H1 (cell line): ENCODE data around the gene SF3A2. TPM values are rescaled to one million over a fixed set of nuclear protein-coding genes. Genes with fewer than 3 reads are reported as not detected.

Experiments
- CTCF ChIA-PET: fragments of 300-600 bp; sonication (Branson Sonifier 250); formaldehyde crosslinking; loops from one replicate; lab custom pipeline; 2021; ENCODE audit not compliant: partially characterized antibody; lab: Charles Lee
- POLR2A ChIA-PET: fragments of 300-600 bp; sonication (Branson Sonifier 250); formaldehyde crosslinking; loops from one replicate; lab custom pipeline; 2021; ENCODE audit warnings: inconsistent platforms; ENCODE audit not compliant: partially characterized antibody; lab: Charles Lee
- DNase-seq, 2 experiments: peaks; one replicate each; pipeline versions ENCODE4 v3.0.0 to v3.0.0-alpha.2; 2010 to 2022; ENCODE audit warnings: low spot score in 2 of 2, low read depth in 1 of 2, mixed read lengths in 1 of 2
- FAIRE-seq: peaks from 2 replicates; lab custom pipeline; 2011; peaks lifted over from hg19 to GRCh38; lab: Jason Lieb, UNC
- H2AFZ ChIP-seq: 2 replicates; pipeline ENCODE4 v1.8.1; 2012; ENCODE audit warnings: low read length, inconsistent platforms
- H2AK5ac ChIP-seq: 2 replicates; pipeline ENCODE4 v1.6.1; 2013; ENCODE audit warnings: low read depth, low read length
- H2BK120ac ChIP-seq: replicated peaks from 2 replicates; pipeline ENCODE3; 2013; ENCODE audit warnings: low read depth, low read length, inconsistent platforms
- H2BK12ac ChIP-seq: 2 replicates; pipeline ENCODE4 v1.6.1; 2013; ENCODE audit warnings: low read depth, low read length
- H2BK15ac ChIP-seq: 2 replicates; pipeline ENCODE4 v1.6.1; 2013; ENCODE audit warnings: low read length
- H2BK20ac ChIP-seq: 2 replicates; pipeline ENCODE4 v1.6.1; 2013; ENCODE audit warnings: low read length
- H2BK5ac ChIP-seq: 2 replicates; pipeline ENCODE4 v1.6.1; 2013; ENCODE audit warnings: low read depth, low read length
- H3K14ac ChIP-seq: 2 replicates; pipeline ENCODE4 v1.6.1; 2013; ENCODE audit warnings: inconsistent platforms; ENCODE audit not compliant: insufficient read length
- H3K18ac ChIP-seq: 2 replicates; pipeline ENCODE4 v1.6.1; 2013; ENCODE audit warnings: low read length; ENCODE audit errors: extremely low read depth
- H3K23ac ChIP-seq: 2 replicates; pipeline ENCODE4 v1.6.1; 2013; ENCODE audit warnings: inconsistent platforms; ENCODE audit not compliant: insufficient read length
- H3K23me2 ChIP-seq: 2 replicates; pipeline ENCODE4 v1.6.1; 2013; ENCODE audit warnings: low read depth, low read length
- H3K27ac ChIP-seq: 2 replicates; pipeline ENCODE4 v1.6.1; 2011; ENCODE audit warnings: low read depth, low read length, inconsistent platforms
- H3K27me3 ChIP-seq, 4 experiments: replicated peaks in 1 of 4; 1 replicate in 1 of 4; 2 replicates in 3 of 4; pipeline versions ENCODE4 v1.6.1 to v1.8.1; 2011 to 2013; ENCODE audit warnings: low read length in 3 of 4, mild to moderate bottlenecking in 3 of 4, inconsistent platforms in 2 of 4, mixed read lengths in 2 of 4, moderate library complexity in 1 of 4; ENCODE audit not compliant: control insufficient read depth in 3 of 4, insufficient read depth in 3 of 4; ENCODE audit errors: extremely low read depth in 1 of 4
- H3K36me3 ChIP-seq, 4 experiments: 2 replicates each; pipeline versions ENCODE4 v1.6.1 to v1.8.1; 2011 to 2013; ENCODE audit warnings: mild to moderate bottlenecking in 4 of 4, low read length in 3 of 4, moderate library complexity in 2 of 4, control low read depth in 1 of 4, inconsistent platforms in 1 of 4; ENCODE audit not compliant: insufficient read depth in 4 of 4, control insufficient read depth in 2 of 4
- H3K4ac ChIP-seq: replicated peaks from 2 replicates; pipeline ENCODE3; 2013; ENCODE audit warnings: low read length, low read depth, mixed read lengths, inconsistent platforms; ENCODE audit not compliant: insufficient read length
- H3K4me1 ChIP-seq, 4 experiments: replicated peaks in 1 of 4; 1 replicate in 1 of 4; 2 replicates in 3 of 4; pipeline versions ENCODE4 v1.6.1 to v1.8.1; 2011 to 2013; ENCODE audit warnings: low read length in 3 of 4, inconsistent platforms in 2 of 4, mixed read lengths in 1 of 4; ENCODE audit not compliant: insufficient read depth in 4 of 4, control insufficient read depth in 3 of 4
- H3K4me2 ChIP-seq, 2 experiments: 2 replicates each; pipeline versions ENCODE4 v1.6.1 to v1.8.1; 2011 to 2013; ENCODE audit warnings: low read depth in 2 of 2, low read length in 2 of 2, control low read depth in 1 of 2, inconsistent platforms in 1 of 2, mild to moderate bottlenecking in 1 of 2; ENCODE audit not compliant: insufficient read depth in 1 of 2
- H3K4me3 ChIP-seq, 4 experiments: fragments of 200-600, 300-600 bp in 1 of 4; sonication (generic), shearing (Covaris generic), sonication (Bioruptor Twin) in 1 of 4; 2 replicates each; pipeline versions ENCODE4 v1.5.1 to v1.8.1; 2011 to 2016; ENCODE audit warnings: low read length in 4 of 4, low read depth in 3 of 4, control low read depth in 2 of 4, inconsistent platforms in 2 of 4, mild to moderate bottlenecking in 2 of 4, mixed read lengths in 1 of 4, moderate library complexity in 1 of 4; ENCODE audit not compliant: insufficient read depth in 2 of 4; ENCODE audit errors: extremely low read depth in 1 of 4
- H3K56ac ChIP-seq: replicated peaks from 2 replicates; pipeline ENCODE3; 2013; ENCODE audit warnings: low read depth, mild to moderate bottlenecking, mixed read lengths, low read length, inconsistent platforms; ENCODE audit not compliant: insufficient read length
- H3K79me1 ChIP-seq: 2 replicates; pipeline ENCODE4 v1.6.1; 2013; ENCODE audit warnings: low read depth, low read length, control low read depth
- H3K79me2 ChIP-seq, 2 experiments: 2 replicates each; pipeline versions ENCODE4 v1.6.1 to v1.8.1; 2012 to 2013; ENCODE audit warnings: low read length in 2 of 2, mild to moderate bottlenecking in 2 of 2, inconsistent platforms in 1 of 2; ENCODE audit not compliant: insufficient read depth in 2 of 2, control insufficient read depth in 1 of 2
- H3K9ac ChIP-seq, 4 experiments: replicated peaks in 1 of 4; 1 replicate in 1 of 4; 2 replicates in 3 of 4; pipeline versions ENCODE4 v1.6.1 to v1.8.1; 2011 to 2013; ENCODE audit warnings: low read depth in 3 of 4, low read length in 3 of 4, control low read depth in 2 of 4, mild to moderate bottlenecking in 2 of 4, moderate library complexity in 2 of 4, inconsistent platforms in 1 of 4; ENCODE audit errors: extremely low read depth in 1 of 4
- H3K9me3 ChIP-seq, 2 experiments: 2 replicates each; pipeline versions ENCODE4 v1.6.1 to v1.8.1; 2012 to 2013; ENCODE audit warnings: mild to moderate bottlenecking in 2 of 2, moderate library complexity in 2 of 2, control low read depth in 1 of 2, inconsistent platforms in 1 of 2, low read depth in 1 of 2, low read length in 1 of 2, mixed read lengths in 1 of 2; ENCODE audit not compliant: insufficient read depth in 2 of 2
- H4K20me1 ChIP-seq, 2 experiments: replicated peaks in 1 of 2; 2 replicates each; pipeline versions ENCODE3 to v1.8.1; 2011 to 2013; ENCODE audit warnings: inconsistent platforms in 2 of 2, low read length in 2 of 2, mild to moderate bottlenecking in 1 of 2; ENCODE audit not compliant: insufficient read depth in 2 of 2, control insufficient read depth in 1 of 2
- H4K5ac ChIP-seq: 2 replicates; pipeline ENCODE4 v1.6.1; 2013; ENCODE audit warnings: low read length, low read depth, mixed read lengths, inconsistent platforms; ENCODE audit not compliant: insufficient read length
- H4K8ac ChIP-seq: 2 replicates; pipeline ENCODE4 v1.8.0; 2013; ENCODE audit warnings: mild to moderate bottlenecking, moderate library complexity, low read length, inconsistent platforms; ENCODE audit not compliant: insufficient read depth; ENCODE audit errors: extremely low read depth
- H4K91ac ChIP-seq: replicated peaks from 2 replicates; pipeline ENCODE3; 2013; ENCODE audit warnings: low read length, mixed read lengths, inconsistent platforms; ENCODE audit not compliant: insufficient read length
- SUZ12 ChIP-seq: fragments of 200-600 bp; sonication (generic); IDR thresholded peaks from 2 replicates; pipeline ENCODE4 v1.6.1; 2012; ENCODE audit warnings: mild to moderate bottlenecking, inconsistent platforms, low read length, moderate library complexity, mixed read lengths
- USF2 ChIP-seq: IDR thresholded peaks from 2 replicates; pipeline ENCODE4 v1.6.1; 2011; ENCODE audit warnings: low read length, improper control_type of control experiment
- WGBS, 2 experiments: shearing (Covaris generic) in 1 of 2; methylation state at CpG; one replicate each; pipeline versions ENCODE4 v1.1.6 to v1.1.7; 2013 to 2015; ENCODE audit warnings: low lambda C conversion rate in 2 of 2, mixed read lengths in 2 of 2, inconsistent platforms in 1 of 2, low coverage in 1 of 2, missing lambda C conversion rate in 1 of 2; ENCODE audit not compliant: insufficient replicate concordance in 2 of 2, insufficient coverage in 1 of 2, insufficient read length in 1 of 2; ENCODE audit errors: extremely low coverage in 1 of 2, missing lambda C conversion rate in 1 of 2; 5-methylcytosine and 5-hydroxymethylcytosine counted together
- polyA plus RNA-seq, 7 experiments: library from polyadenylated mRNA; depleted of rRNA in 3 of 7; stranded (reverse) in 5 of 7; unstranded in 2 of 7; fragments of >200 nt in 5 of 7; fragments of 200-250 nt in 2 of 7; gene quantifications; 1 replicate in 5 of 7; 2 replicates in 1 of 7; 4 replicates in 1 of 7; pipeline versions ENCODE4 v1.2.1 to v1.2.3, GENCODE V29; 2011 to 2013; ENCODE audit warnings: missing spikeins in 2 of 7, mixed read lengths in 2 of 7
- total RNA-seq: library from RNA; stranded (reverse); fragmentation: NEBNext Ultra II Directional; extraction: Animal tissue kit (Norgen Biotek cat#: 25700); gene quantifications from 2 replicates; pipeline ENCODE4 v1.2.1, GENCODE V29; 2021

SF3A2 gene
- total and polyA plus RNA-seq, 2 of the 8 experiments (the other 6 are each of a cell fraction or from before 2014, with no cell fraction given), result 15.3 to 146 TPM

- H2AK5ac ChIP-seq, result no peak overlapping the region
- H2BK15ac ChIP-seq, result no peak overlapping the region
- H3K36me3 ChIP-seq, result no peaks in the 10 kb centered on the region
- H3K14ac ChIP-seq, result no peak overlapping the region
- H2BK12ac ChIP-seq, result no peak overlapping the region
- H4K5ac ChIP-seq, result no peak overlapping the region
- ChIA-PET CTCF (interaction anchor here (0.9 to 1.7 kb wide), 4 partner anchors 7 to 35 kb away, joined by 3 to 5 read pairs (median 3); no protein-coding TSS in a partner anchor), POLR2A (interaction anchor here (1.0 to 2.1 kb wide), 9 partner anchors 9 to 37 kb away, joined by 3 to 9 read pairs (median 3); no protein-coding TSS in a partner anchor)
- H2AFZ ChIP-seq, result no peak overlapping the region
- H3K23me2 ChIP-seq, result peaks cover 5% of the 10 kb centered on the region; the same call in 1 of the 2 replicates
- peak overlapping the region; percentile 79 to 83; a peak in 3 of 4 replicates for H3K4me2 ChIP-seq
- TF ChIP-seq SUZ12 (0 out of 2 replicates have a peak, but pooled peaks have one; percentile 22), USF2 (no peak)
- H3K79me1 ChIP-seq, result no peaks in the 10 kb centered on the region
- H4K8ac ChIP-seq, result no peak overlapping the region
- no peak overlapping the region for H3K23ac ChIP-seq
- H3K56ac ChIP-seq, result no peak overlapping the region
- no peak overlapping the region for H3K9ac ChIP-seq
- H2BK20ac ChIP-seq, result no peak overlapping the region
- no peak overlapping the region for H3K27ac ChIP-seq
- FAIRE-seq (no peak), DNase-seq (no peak)
- peak overlapping the region in 1 of 4 experiments; percentile 64; a peak in 2 of 8 replicates for H3K4me3 ChIP-seq
- H4K20me1 ChIP-seq, result peaks cover 0 to 5% of the 10 kb centered on the region in 2 experiments
- H3K27me3 ChIP-seq, result peaks cover 0 to 29% (median 21%) of the 10 kb centered on the region in 4 experiments; a peak in 6 of 7 replicates
- no peak overlapping the region for H2BK5ac ChIP-seq
- no peak overlapping the region for H3K4ac ChIP-seq
- H3K79me2 ChIP-seq, result no peaks in the 10 kb centered on the region
- H2BK120ac ChIP-seq, result no peak overlapping the region
- WGBS, 2 experiments, result 55% methylated on average over 9 of the region's 11 CpGs; no CpG with 5 or more reads in 1 of the 2 experiments
- no peak overlapping the region for H4K91ac ChIP-seq
- H3K18ac ChIP-seq, result no peak overlapping the region
- no peaks in the 10 kb centered on the region for H3K9me3 ChIP-seq
- peaks cover 0 to 5% (median 0%) of the 10 kb centered on the region in 4 experiments; a peak in 2 of 7 replicates for H3K4me1 ChIP-seq
These were observed 46.2 kb downstream of the SF3A2 start for GRCh38 chr19:2282862-2283237.
